Panc1 (cell line): ENCODE results near the gene IGFL1. TPM values are rescaled to one million over a fixed set of nuclear protein-coding genes. Genes with fewer than 3 reads are reported as not detected.
"Not testable (repeated sequence)": the region's sequence is repeated elsewhere in the genome, so short reads cannot be mapped to it uniquely, and the experiment has no call there.

Experiments
- ATAC-seq: fragments of 200-7000 bp; cut with Tn5 transposase; 2 replicates; pipeline ENCODE4 v1.9.1; 2020; ENCODE audit warnings: mild to moderate bottlenecking, moderate library complexity
- BruUV-seq: library from RNA; stranded (reverse); fragments of 400-500 nt; replicated peaks from 2 replicates; lab custom pipeline; 2021; lab: Mats Ljungman, UMichigan
- CTCF ChIA-PET: fragments of 300-600 bp; sonication (Branson Sonifier 250); formaldehyde crosslinking; loops from one replicate; lab custom pipeline; 2022; ENCODE audit warnings: antibody characterized with exemption; lab: Charles Lee
- POLR2A ChIA-PET: fragments of 300-600 bp; sonication (Branson Sonifier 250); formaldehyde crosslinking; loops from one replicate; lab custom pipeline; 2022; ENCODE audit warnings: antibody characterized with exemption; lab: Charles Lee
- DNase-seq: peaks from one replicate; pipeline ENCODE4 v3.0.0-alpha.2; 2010; ENCODE audit warnings: low read depth, low spot score
- H3K27ac ChIP-seq: 2 replicates; pipeline ENCODE4 v1.5.1; 2011; ENCODE audit warnings: mild to moderate bottlenecking, low read length, inconsistent platforms
- H3K27me3 ChIP-seq: fragments of 200-500 bp; sonication (Bioruptor generic); 2 replicates; pipeline ENCODE4 v1.6.0; 2014; ENCODE audit warnings: low read length, inconsistent platforms; ENCODE audit not compliant: control insufficient read depth, insufficient read depth
- H3K36me3 ChIP-seq: fragments of 200-500 bp; sonication (Bioruptor generic); 2 replicates; pipeline ENCODE4 v1.5.1; 2014; ENCODE audit warnings: inconsistent platforms, mild to moderate bottlenecking, low read length, moderate library complexity; ENCODE audit not compliant: control insufficient read depth, insufficient read depth
- H3K4me1 ChIP-seq: 2 replicates; pipeline ENCODE4 v1.5.1; 2011; ENCODE audit warnings: inconsistent platforms, mild to moderate bottlenecking, low read length, moderate library complexity; ENCODE audit not compliant: control insufficient read depth, insufficient read depth
- H3K4me3 ChIP-seq, 2 experiments: 2 replicates each; pipeline ENCODE4 v1.5.1; 2011 to 2012; ENCODE audit warnings: low read depth in 2 of 2, low read length in 2 of 2, mild to moderate bottlenecking in 2 of 2, inconsistent platforms in 1 of 2, moderate library complexity in 1 of 2
- H3K9me3 ChIP-seq: fragments of 200-500 bp; sonication (Bioruptor generic); 2 replicates; pipeline ENCODE4 v1.5.1; 2014; ENCODE audit warnings: low read depth, mild to moderate bottlenecking, inconsistent platforms, low read length, moderate library complexity; ENCODE audit not compliant: control insufficient read depth, insufficient read depth
- POLR2AphosphoS5 ChIP-seq: IDR thresholded peaks from 2 replicates; pipeline ENCODE4 v1.6.1; 2012; ENCODE audit warnings: mild to moderate bottlenecking, low read depth, low read length, moderate library complexity
- SIN3A ChIP-seq: IDR thresholded peaks from 2 replicates; pipeline ENCODE4 v1.6.1; 2012; ENCODE audit warnings: low read depth, mild to moderate bottlenecking, low read length, moderate library complexity, borderline replicate concordance; ENCODE audit not compliant: insufficient read depth
- TCF7L2 ChIP-seq: IDR thresholded peaks from 2 replicates; pipeline ENCODE4 v1.6.1; 2011; ENCODE audit warnings: mild to moderate bottlenecking, low read depth, low read length, inconsistent platforms
- in situ Hi-C: cut with HindIII; loops from 2 replicates; pipeline ENCODE4 v1.10.0; 2016; ENCODE audit warnings: low sequenced_read_pairs, low pct_unique_long_range_greater_than_20kb
- intact Hi-C: fragments of 100-400 bp; cut with micrococcal nuclease; formaldehyde crosslinking; loops from one replicate; pipeline ENCODE4 v1.10.0; 2022; ENCODE audit not compliant: unreplicated experiment
- total RNA-seq: library from RNA; stranded (reverse); gene quantifications from one replicate; pipeline ENCODE4 v1.2.1, GENCODE V29; 2021; ENCODE audit not compliant: unreplicated experiment
- TF ChIP-seq, protein P1 (sequence below), 2 experiments: IDR thresholded peaks; 2 replicates each; pipeline ENCODE4 v1.6.1; 2011 to 2012; ENCODE audit warnings: low read depth in 2 of 2, control low read depth in 1 of 2, low read length in 1 of 2, mild to moderate bottlenecking in 1 of 2, moderate library complexity in 1 of 2; ENCODE audit not compliant: insufficient read depth in 1 of 2
- TF ChIP-seq, protein P2 (sequence below): fragments of 450-650 bp; IDR thresholded peaks from 2 replicates; pipeline ENCODE4 v1.5.1; 2017; ENCODE audit warnings: mild to moderate bottlenecking

Gene IGFL1
- total RNA-seq, 1 experiment from 2014 or later = not detected

DNA sequence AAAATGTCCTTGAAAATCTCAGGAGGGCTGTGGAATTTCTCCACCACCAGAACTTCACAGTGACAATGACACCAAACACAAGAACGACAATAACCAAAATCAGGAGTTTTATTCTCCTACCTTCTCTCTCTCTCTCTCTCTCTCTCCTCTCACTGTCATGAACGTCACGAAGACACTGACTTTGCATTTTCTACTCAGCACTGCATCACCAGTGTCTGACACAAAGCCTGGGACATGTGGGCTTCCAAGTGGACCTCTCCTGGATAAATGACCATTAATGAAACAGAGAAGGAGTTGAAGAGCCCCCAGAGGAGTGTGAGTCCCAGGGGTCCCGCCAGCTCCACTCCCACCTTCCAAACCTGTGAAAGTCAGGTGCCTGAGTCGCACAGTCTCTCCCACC lies 16.9 kb upstream of the IGFL1 start:
- H3K4me1 ChIP-seq, ATAC-seq, H3K27me3 ChIP-seq, H3K4me3 ChIP-seq, POLR2A ChIA-PET, intact Hi-C loops, H3K36me3 ChIP-seq, BruUV-seq, H3K27ac ChIP-seq, DNase-seq, H3K9me3 ChIP-seq, in situ Hi-C loops: not testable (repeated sequence)
- CTCF ChIA-PET = interaction anchor here (0.6 kb wide), 1 partner anchor 204 kb away, joined by 3 read pairs; no protein-coding TSS in a partner anchor

DNA sequence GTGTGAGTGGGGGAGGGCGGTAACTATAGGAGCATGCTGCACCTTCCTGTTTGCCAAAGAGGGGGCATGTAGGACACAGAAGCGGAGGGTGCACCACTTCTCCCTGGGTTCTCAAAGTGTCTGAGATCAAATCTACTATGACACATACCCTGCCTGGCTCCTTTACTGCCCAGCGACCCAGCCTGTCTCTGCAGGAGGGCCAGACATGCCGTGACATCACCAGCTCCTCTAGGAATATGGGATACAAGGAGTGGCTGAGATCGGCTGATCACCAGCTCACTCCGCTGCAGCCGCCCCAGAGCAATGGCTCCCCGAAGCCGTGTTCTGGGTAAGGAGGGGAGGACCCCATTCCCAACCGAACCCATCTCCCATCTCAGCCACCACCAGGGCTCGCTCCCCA lies 16.4 kb upstream of the IGFL1 start:
- Histone ChIP-seq H3K4me1 (no peaks in the 10 kb centered on the region), H3K27ac (no peak overlapping the region), H3K9me3 (no peaks in the 10 kb centered on the region), H3K27me3 (no peaks in the 10 kb centered on the region), H3K36me3 (no peaks in the 10 kb centered on the region), H3K4me3 (no peak overlapping the region)
- no peak for DNase-seq
- no peak for ATAC-seq
- ChIA-PET POLR2A (no interaction called here), CTCF (no interaction called here)
- no TSS peak for BruUV-seq
- intact Hi-C loops = no loop called here
- TF ChIP-seq SIN3A (no peak), POLR2AphosphoS5 (no peak), TCF7L2 (no peak)
- TF ChIP-seq, protein P1, sequence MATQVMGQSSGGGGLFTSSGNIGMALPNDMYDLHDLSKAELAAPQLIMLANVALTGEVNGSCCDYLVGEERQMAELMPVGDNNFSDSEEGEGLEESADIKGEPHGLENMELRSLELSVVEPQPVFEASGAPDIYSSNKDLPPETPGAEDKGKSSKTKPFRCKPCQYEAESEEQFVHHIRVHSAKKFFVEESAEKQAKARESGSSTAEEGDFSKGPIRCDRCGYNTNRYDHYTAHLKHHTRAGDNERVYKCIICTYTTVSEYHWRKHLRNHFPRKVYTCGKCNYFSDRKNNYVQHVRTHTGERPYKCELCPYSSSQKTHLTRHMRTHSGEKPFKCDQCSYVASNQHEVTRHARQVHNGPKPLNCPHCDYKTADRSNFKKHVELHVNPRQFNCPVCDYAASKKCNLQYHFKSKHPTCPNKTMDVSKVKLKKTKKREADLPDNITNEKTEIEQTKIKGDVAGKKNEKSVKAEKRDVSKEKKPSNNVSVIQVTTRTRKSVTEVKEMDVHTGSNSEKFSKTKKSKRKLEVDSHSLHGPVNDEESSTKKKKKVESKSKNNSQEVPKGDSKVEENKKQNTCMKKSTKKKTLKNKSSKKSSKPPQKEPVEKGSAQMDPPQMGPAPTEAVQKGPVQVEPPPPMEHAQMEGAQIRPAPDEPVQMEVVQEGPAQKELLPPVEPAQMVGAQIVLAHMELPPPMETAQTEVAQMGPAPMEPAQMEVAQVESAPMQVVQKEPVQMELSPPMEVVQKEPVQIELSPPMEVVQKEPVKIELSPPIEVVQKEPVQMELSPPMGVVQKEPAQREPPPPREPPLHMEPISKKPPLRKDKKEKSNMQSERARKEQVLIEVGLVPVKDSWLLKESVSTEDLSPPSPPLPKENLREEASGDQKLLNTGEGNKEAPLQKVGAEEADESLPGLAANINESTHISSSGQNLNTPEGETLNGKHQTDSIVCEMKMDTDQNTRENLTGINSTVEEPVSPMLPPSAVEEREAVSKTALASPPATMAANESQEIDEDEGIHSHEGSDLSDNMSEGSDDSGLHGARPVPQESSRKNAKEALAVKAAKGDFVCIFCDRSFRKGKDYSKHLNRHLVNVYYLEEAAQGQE (IDR thresholded peaks at IDR 0.05; ENCODE audit: insufficient read depth in 1 of 2, low read depth in 2 of 2, low read length in 1 of 2) = no peak
- TF ChIP-seq, protein P2, sequence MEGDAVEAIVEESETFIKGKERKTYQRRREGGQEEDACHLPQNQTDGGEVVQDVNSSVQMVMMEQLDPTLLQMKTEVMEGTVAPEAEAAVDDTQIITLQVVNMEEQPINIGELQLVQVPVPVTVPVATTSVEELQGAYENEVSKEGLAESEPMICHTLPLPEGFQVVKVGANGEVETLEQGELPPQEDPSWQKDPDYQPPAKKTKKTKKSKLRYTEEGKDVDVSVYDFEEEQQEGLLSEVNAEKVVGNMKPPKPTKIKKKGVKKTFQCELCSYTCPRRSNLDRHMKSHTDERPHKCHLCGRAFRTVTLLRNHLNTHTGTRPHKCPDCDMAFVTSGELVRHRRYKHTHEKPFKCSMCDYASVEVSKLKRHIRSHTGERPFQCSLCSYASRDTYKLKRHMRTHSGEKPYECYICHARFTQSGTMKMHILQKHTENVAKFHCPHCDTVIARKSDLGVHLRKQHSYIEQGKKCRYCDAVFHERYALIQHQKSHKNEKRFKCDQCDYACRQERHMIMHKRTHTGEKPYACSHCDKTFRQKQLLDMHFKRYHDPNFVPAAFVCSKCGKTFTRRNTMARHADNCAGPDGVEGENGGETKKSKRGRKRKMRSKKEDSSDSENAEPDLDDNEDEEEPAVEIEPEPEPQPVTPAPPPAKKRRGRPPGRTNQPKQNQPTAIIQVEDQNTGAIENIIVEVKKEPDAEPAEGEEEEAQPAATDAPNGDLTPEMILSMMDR = no peak
- in situ Hi-C loops = no loop called here

DNA sequence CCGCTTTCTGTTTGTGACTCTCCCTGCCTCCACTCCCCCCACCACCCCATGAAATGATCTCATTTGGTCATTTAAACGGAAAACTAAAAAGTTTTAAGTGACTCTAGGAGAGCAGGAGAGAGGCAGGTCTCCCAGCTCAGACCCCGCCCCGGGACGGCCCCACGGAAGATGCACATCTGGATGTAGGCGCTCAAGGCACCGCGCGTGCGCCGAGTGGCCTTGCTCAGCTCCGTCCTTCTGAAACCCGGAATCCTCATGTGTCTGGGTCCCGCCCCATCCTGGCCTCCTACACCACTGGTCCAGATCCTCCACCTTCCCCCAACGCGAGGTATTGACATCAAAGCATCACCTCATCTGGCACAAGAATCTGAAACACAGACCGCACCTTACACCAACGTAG lies 15.7 kb upstream of the IGFL1 start:
- ATAC-seq = no peak
- TF ChIP-seq, protein P1 (IDR thresholded peaks at IDR 0.05; ENCODE audit: insufficient read depth in 1 of 2, low read depth in 2 of 2, low read length in 1 of 2) = no peak
- no peak for TF ChIP-seq TCF7L2
- TF ChIP-seq, protein P2 = no peak
- no peak for TF ChIP-seq SIN3A
- TF ChIP-seq POLR2AphosphoS5 = no peak

More for the DNA sequence above, 15.7 kb upstream of the IGFL1 start:
- H3K9me3 ChIP-seq = no peaks in the 10 kb centered on the region
- H3K36me3 ChIP-seq = no peaks in the 10 kb centered on the region
- ChIA-PET POLR2A (no interaction called here), CTCF (no interaction called here)
- intact Hi-C loops (no loop called here), in situ Hi-C loops (no loop called here)
- no peak overlapping the region for H3K27ac ChIP-seq
- no peak overlapping the region for H3K4me3 ChIP-seq
- no TSS peak for BruUV-seq
- no peak for DNase-seq
- no peaks in the 10 kb centered on the region for H3K27me3 ChIP-seq
- no peaks in the 10 kb centered on the region for H3K4me1 ChIP-seq
